ENCODE measurements around the gene PTGER1. TPM values are rescaled to one million over a fixed set of nuclear protein-coding genes. Genes with fewer than 3 reads are reported as not detected.

Gene PTGER1
- polyA plus RNA-seq, 1 donor = 1.6 TPM

DNA sequence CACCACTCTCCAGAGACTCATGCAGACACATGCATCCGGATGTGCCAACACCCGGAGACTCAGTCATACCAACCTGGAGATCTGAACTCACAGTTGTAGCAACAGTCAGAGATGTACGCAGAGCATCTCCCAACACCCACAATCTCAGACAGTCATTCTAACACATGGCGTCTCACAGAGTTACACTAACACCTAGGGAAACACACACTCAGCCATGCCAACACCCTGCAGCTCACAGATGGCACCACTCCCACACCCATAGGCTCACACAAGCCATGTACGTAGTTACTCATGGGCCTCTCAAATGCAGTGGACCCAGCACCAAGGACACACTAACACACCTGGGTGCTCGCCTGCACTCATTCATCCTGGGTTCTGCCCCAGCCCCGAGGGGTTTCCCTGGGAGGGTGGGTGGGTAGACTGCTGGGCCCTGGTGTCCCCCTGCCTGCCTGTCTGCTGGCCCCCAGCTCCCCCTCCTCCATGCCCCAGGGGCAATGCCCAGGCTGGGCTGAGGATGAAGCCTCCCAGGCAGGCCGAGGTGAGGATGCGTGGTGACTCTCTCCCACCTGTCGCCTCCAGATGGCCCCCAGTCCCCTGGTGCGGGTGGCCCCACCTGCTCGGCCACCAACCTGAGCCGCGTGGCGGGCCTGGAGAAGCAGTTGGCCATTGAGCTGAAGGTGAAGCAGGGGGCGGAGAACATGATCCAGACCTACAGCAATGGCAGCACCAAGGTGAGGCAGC is 32.1 kb downstream of the PTGER1 start:
- DNase-seq = no peak

DNA sequence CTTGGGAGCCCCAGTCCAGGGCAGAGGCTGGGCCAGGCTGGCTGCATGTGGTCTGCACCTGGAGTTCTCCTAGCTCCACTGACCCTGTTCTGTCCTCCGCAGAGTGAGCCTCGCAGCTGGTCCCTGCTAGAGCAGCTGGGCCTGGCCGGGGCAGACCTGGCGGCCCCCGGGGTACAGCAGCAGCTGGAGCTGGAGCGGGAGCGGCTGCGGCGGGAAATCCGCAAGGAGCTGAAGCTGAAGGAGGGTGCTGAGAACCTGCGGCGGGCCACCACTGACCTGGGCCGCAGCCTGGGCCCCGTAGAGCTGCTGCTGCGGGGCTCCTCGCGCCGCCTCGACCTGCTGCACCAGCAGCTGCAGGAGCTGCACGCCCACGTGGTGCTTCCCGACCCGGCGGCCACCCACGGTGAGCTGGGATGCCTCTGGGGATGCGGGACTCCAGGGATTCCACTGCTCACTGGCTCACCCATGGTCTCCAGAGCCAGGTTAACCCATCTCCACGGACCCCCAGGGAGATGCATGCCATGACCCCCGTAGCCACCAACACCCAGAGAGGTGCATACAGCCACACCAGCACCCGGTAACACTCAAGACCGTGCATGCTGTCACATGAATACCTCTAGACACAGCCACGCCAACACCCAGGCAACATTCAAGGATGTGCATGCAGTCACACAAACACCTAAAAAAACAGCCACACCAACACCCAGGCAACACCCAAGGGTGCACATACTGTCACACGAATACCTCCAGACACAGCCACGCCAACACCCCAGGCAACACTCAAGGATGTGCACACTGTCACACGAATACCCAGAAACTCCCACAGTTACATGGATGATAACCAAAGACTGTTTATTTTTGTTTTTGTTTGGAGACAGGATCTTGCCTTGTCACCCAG is 33.9 kb downstream of the PTGER1 start:
- DNase-seq = no peak

DNA sequence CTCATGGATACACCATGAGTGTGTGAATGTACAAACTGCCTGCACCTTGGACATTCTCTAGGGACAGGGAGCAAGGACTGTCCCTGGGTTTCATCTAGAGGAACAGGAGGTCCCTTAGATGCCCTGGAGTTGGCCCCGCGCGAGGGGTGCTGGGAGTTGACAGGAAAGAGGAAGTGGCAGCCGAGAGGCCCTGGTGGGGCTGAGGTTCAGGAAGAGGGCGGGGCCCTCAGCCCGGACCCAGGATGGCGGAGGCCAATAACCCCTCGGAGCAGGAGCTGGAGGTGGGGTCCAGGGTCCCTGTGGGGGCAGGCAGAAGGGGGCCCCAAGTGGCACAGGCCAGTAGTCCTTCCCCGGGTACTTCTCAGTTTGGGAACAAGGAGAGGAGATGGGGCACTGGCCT is 35.1 kb downstream of the PTGER1 start:
- DNase-seq = no peak

DNA sequence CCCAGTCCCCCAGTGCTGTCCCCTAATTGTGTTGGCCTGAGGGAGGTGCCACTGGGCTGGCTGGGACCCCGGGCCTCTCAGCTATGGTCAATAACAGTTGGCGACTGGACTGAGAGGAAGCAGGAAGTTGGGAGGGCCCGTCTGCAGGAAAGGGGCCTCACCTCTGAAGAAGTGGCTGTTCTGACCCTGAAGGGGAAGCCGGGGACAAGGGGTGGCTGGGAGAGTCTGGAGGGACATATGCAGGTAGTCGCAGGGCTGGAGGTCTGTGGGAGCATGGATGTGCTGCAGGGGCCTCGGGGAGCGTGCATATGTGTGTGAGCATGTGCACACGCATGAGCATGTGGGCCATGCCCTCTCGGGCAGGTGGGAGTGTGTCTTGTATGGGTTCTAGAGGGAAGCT is 36.1 kb downstream of the PTGER1 start:
- DNase-seq = no peak

DNA sequence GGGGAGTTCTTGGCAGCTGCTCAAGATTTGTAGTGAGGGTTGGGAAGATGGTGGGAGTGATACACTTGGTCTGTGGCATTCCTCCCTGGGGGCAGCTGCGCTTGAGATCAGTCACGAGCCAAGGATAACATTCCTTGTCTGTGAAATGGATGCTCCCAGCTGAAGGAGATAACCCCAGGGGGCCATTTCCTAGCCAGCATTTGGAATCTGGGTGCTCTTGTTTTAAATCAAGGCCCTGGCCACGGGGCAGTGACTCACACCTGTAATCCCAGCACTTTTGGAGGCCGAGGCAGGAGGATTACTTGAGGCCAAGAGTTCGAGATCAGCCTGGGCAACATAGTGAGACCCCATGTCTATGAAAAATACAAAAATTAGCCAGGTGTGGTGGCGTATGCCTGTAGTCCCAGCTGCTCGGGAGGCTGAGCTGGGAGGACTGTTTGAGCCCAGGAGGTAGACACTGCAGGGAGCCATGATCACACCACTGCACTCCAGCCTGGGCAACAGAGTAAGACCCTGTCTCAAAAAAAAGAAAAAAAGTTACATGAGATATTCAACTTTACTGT is 37.5 kb downstream of the PTGER1 start:
- DNase-seq = no peak

DNA sequence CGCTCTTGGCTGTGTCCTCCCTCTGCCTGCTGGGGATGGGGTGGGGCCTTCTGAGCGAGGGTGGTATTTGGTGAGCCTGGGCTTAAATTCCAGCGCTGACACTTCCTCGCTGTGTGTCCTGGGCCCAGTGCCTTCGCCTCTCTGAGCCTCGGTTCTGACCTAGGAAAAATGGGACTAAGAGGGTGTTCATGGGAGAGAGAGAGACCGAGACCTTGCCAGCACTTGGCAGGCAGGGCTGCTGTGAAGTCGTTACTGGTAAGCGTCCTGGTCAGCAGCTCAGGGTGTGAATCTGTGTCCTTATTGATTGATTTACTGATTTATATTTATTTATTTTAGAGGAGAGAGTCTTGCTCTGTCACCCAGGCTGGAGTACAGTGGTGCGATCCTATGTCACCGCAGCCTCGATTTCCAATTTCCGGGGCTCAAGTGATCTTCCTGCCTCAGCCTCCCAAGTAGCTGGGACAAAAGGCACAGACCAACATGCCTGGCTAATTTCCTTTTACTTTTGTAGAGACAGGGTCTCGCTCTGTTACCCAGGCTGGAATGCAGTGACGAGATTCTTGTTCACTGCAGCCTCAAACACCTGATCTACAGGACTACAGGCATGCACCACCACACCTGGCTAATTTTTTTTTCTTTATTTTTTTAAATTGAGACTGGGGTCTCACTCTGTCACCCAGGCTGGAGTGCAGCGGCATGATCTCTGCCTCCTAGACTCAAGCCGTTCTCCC is 39.7 kb downstream of the PTGER1 start:
- DNase-seq = no peak

DNA sequence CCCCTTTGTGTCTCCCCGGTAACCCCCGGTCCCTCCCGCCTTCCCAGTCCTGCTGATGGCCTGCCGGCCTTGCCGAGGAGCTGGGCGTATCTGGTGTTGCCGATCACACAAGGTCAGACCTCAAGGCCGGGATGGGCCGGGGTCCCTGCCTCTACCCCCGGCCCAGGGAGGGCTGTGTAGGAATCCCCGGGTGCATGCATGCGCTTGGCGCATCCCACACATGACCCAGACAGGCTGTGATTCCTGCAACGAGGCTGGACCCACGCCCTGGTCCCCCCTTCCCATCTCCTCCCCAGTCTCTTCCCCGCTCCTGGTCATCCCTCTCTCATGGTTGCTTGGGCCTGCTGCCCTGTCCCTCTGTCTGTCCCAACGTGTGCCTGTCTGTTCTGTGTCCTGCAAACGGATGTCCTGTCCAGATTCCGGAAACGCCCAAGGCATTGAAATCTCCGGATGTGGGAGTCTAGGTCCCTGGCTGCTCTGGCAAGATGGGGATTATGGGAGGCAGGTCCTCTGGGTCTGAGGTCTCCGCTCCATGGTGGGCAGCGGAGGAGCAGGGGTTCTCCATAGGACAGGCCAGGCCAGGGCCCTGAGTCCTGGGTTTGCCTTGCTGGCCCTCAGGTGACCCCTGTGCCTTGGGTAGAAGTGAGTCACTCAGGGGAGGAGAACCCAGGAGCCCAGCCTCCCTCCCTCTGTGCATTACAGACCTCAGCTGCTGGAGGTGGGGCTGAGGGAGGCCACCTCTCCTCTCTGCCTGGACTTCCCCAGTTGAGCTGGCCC is 40.4 kb downstream of the PTGER1 start:
- no peak for DNase-seq

DNA sequence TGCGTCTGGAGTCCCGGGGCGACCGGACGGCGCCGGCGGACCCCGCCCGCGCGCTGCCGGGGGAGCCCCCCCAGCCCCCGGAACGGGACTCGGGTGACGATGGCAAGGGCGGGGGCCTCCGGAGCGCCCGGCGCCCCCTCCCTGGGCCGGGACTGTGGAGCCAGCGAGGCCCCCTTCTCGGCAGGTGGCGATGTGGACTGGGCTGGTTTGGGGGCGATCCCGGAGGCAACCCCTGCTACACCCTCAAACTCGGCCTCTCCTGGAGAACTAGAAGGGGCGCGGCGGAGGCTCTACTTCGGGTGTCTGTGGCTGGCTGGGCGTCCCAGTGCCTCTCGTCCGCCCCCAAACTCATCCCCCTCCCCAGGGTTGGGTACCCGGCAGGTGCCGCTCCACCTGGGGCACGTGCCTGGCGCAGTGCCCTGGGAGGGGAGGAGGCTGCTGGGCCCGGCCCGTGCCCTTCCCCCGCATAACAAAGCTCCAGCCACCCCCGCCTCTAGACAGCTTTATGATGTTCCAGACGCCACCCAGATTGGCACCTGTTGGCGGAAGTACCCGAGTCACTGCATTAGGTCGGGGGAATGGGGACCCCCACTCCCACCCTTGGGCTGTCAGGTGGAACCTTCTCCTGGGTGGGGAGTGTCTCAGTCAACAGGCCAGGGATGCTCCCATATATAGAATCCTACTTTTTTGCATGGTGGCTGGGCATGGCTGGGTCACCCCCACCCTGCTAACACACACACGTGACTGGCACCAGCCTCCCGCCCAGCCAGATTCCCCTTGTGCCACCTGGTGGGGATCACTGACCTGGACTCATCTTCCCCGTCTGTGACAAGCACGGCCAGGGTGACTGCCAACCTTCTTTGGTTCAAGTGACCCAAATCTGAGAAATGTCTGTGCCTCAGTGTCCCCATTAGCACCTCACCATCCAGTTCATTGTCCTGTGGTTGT is 41.3 kb downstream of the PTGER1 start:
- peak; percentile 36 for DNase-seq

DNA sequence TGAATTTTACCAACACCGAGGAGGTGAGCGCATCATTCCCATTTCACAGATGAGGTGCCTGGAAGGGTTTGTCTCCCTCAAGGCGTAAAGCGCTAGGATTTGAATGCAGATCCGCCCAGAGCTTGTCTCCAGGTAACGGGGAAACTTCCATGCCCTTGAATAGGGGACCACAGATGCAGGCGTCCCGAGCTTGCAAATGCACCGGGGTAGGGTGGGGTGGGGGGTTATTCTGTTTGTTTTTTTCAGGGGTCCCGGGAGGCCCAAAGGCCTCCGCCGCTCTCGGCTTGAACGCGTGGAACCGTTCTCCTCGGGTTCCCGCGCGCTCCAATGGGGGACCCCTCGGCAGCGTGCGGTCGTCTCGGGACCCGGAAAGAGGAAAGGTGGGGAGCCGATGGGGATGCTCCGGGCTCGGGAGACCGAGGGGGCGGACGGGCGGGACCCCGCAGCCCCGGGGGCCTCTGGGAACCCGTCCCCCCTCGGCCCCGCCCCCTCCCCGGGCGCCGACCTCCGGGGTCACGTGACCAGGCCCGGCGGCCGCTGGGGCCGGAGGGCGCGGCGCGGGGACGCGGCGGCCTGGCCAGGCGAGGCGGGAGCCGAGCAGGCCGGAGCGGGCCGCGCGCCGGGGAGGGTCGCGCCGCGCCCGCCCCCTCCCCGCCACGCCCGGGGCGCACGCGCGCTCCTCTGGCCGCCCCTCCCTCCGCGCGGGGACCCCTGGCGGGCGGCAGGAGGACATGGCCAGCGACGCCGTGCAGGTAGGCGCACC is 42.2 kb downstream of the PTGER1 start, which contains the start of gene PKN1:
Gene PKN1 (plus strand): TSS at position 516 of the 763 bp plus-strand sequence. CDS start 216 bp downstream, at position 732.
- DNase-seq = peak; percentile 64

DNA sequence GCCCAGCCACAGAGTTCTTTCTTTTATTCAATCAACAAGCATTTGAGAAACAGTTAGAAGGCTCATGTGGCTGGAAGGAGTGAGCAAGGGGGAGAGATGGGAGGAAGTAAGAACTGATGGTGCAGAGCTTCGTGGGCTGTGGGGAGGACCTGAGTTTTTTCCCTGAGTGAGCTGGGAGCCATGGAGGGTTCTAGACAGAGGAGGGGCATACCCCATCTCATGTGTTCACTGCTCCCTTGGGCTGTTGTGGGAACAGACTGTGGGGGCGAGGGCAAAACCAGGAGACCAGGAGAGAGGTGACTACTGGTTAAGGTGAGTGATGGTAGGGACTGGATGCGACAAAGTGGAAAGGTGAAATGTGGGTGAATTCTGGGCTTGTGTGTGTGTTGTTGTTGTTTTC is 44.4 kb downstream of the PTGER1 start:
- DNase-seq = no peak

DNA sequence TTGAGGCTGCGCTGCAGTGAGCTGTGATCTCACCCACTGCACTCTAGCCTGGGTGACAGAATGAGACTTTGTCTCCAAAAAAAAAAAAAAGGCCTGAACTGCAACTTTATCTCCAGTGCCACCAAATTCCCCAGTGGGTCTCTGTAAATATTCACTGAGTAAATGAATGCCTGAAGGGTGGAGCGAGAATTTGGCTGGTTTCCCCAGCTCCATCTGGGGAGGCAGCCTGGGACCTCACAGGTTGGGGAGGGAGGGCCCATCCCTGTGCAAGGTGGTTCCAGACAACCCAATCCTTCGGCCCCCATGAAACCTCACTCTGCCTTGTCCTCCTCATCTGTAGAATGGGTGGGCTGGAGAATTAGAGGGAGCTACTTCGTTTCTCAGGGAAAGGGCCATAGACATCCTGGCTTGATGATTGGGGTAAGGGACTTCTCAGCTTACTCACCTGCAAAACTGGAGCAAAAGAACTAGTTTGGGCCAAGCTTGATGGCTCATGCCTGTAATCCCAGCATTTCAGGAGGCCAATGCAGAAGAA is 46.2 kb downstream of the PTGER1 start:
- no peak for DNase-seq

DNA sequence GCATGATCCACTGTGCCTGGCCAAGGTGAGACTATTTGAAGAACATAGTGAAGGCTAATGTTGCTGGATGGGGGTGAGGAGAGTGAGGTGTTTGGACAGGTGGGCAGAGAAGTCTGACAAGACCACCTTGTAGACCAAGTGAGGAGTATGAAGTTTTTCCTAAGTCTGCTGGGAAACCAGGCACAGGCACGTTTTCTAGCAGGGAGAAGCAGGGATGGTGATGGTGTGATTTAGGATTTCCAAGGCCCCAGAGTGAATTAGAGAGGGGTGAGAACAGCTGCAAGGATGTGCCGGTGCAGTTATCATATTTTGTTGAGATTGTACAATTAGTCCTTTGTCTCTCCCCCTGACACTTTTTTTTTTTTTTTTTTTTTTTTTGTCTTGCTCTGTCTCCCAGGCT is 47.7 kb downstream of the PTGER1 start:
- DNase-seq = no peak

DNA sequence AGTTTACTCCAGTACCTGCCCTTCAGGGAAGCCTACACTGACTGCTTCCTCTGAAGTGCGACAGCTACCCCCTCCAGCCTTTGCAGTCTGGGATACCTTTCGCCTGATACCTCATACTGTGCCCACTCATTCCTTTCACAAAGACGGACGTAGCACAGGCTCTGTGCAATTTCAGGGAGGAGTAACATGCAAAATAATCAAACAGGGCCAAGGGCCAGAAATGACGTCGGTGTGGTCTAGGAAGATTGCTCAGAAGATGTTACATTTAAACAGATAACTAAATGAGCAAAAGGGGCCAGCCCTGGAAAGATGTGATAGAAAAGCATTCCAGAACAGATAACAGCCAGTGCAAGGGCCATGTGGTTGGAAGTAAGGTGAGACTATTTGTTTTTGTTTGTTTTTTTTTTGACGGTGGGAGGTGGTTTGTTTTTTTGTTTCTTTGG is 49.4 kb downstream of the PTGER1 start:
- DNase-seq = no peak

Other genes starting within 250 kb of the PTGER1 start
- gene ADGRE5, start 93.9 kb downstream of the PTGER1 start, polyA plus RNA-seq (ENCODE audit: insufficient read length) = 16.4 TPM
- gene DDX39A, start 56.0 kb downstream of the PTGER1 start, polyA plus RNA-seq (ENCODE audit: insufficient read length) = 59.2 TPM
- 82.1 TPM for gene PKN1, start 42.0 kb downstream of the PTGER1 start, polyA plus RNA-seq (ENCODE audit: insufficient read length)
- gene GIPC1, start 20.8 kb upstream of the PTGER1 start, polyA plus RNA-seq (ENCODE audit: insufficient read length) = 67.3 TPM
- gene DNAJB1, start 43.0 kb upstream of the PTGER1 start, polyA plus RNA-seq (ENCODE audit: insufficient read length) = 87.5 TPM
- 131 TPM for gene TECR, start 54.2 kb upstream of the PTGER1 start, polyA plus RNA-seq (ENCODE audit: insufficient read length)
- gene NDUFB7, start 96.7 kb upstream of the PTGER1 start, polyA plus RNA-seq (ENCODE audit: insufficient read length) = 67.4 TPM
- gene CLEC17A, start 107.7 kb upstream of the PTGER1 start, polyA plus RNA-seq (ENCODE audit: insufficient read length) = 0.07 TPM
- gene ADGRE3, start 199.5 kb upstream of the PTGER1 start, polyA plus RNA-seq (ENCODE audit: insufficient read length) = not detected
- gene ZNF333, start 214.7 kb upstream of the PTGER1 start, polyA plus RNA-seq (ENCODE audit: insufficient read length) = 28.8 TPM

Data from left kidney (tissue), 2 donors.